Nephron progenitor cell (in vitro differentiated cells): ENCODE data around the gene IQGAP2.

ENCODE experiments used
- DNase-seq: peaks from one replicate; pipeline ENCODE4 v3.0.0; 2021
- H3K27ac Mint-ChIP-seq: 2 replicates; pipeline ENCODE4 v1.8.0; 2021; ENCODE audit warnings: mild to moderate bottlenecking, moderate library complexity, mixed read lengths
- H3K27me3 Mint-ChIP-seq: 2 replicates; pipeline ENCODE4 v1.8.0; 2021; ENCODE audit warnings: mild to moderate bottlenecking, low read depth, mixed read lengths; ENCODE audit not compliant: poor library complexity
- H3K36me3 Mint-ChIP-seq: 2 replicates; pipeline ENCODE4 v1.8.0; 2021; ENCODE audit warnings: low read depth, mixed read lengths
- H3K4me1 Mint-ChIP-seq: 2 replicates; pipeline ENCODE4 v1.8.0; 2021; ENCODE audit warnings: mixed read lengths
- H3K4me3 Mint-ChIP-seq: 2 replicates; pipeline ENCODE4 v1.8.0; 2021; ENCODE audit warnings: mild to moderate bottlenecking, moderate library complexity, mixed read lengths
- H3K9me3 Mint-ChIP-seq: 2 replicates; pipeline ENCODE4 v1.8.0; 2021; ENCODE audit warnings: mild to moderate bottlenecking, moderate library complexity, mixed read lengths
- CTCF ChIP-seq: fragments of 200-600 bp; sonication (generic); IDR thresholded peaks from 2 replicates; pipeline ENCODE4 v1.5.0; 2021; ENCODE audit warnings: antibody characterized with exemption

Gene IQGAP2

DNA sequence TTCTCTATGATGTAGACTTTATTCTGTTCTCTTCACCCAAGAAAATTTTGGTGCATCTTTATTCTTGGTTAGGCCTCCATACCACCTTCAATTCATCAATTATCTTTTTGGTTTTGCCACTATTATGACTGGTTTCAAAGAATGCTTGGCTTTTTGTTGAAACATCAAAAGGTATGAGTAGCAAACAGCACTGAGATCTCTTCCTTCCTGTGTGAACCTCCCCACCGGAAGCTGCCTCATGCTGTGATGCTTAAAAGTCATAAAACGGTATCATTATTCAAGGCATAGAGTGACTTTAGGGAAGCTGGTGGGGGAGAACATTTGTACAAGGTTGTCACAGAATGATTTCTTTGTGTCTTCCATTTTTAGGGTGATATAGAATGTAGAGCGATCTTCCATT, 70.6 kb downstream of the IQGAP2 start:
- Mint-ChIP-seq H3K9me3 (peaks cover 14% of the 10 kb centered on the region), H3K27ac (no peak overlapping the region), H3K4me3 (no peak overlapping the region), H3K4me1 (peaks cover 34% of the 10 kb centered on the region), H3K27me3 (no peaks in the 10 kb centered on the region), H3K36me3 (peaks cover 43% of the 10 kb centered on the region)
- TF ChIP-seq CTCF = no peak
- DNase-seq = no peak

- no peak for TF ChIP-seq CTCF
- Mint-ChIP-seq H3K4me1 (peaks cover 41% of the 10 kb centered on the region), H3K27ac (no peak overlapping the region), H3K36me3 (peaks cover 40% of the 10 kb centered on the region), H3K4me3 (no peak overlapping the region), H3K27me3 (no peaks in the 10 kb centered on the region), H3K9me3 (peaks cover 14% of the 10 kb centered on the region)
- DNase-seq = no peak
Observed at GRCh38 chr5:76474377-76474776, 71.3 kb downstream of the IQGAP2 start.

DNA sequence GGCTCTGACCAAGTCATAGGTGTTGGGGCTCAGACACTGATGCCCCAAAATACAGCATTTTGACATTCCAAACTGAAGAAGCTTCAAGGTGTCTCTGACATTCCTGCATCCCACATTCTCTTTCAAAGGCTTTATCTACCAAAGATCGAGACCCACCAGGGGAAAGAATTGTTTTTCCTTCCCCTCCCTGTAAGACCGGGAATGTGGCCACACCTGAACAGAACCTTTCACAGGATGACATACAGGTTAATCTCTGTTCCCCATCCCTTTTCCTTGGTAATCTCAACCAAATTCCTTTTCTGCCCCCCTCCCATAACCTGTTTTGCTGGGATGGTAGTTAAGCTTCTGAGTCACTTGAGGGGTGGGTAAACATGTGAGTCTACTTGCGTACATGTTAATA, 72.3 kb downstream of the IQGAP2 start:
- H3K36me3 Mint-ChIP-seq = peaks cover 36% of the 10 kb centered on the region
- H3K4me1 Mint-ChIP-seq = peaks cover 51% of the 10 kb centered on the region
- peaks cover 14% of the 10 kb centered on the region for H3K9me3 Mint-ChIP-seq
- no peak for TF ChIP-seq CTCF
- DNase-seq = no peak
- H3K27ac Mint-ChIP-seq = no peak overlapping the region
- H3K27me3 Mint-ChIP-seq = no peaks in the 10 kb centered on the region
- no peak overlapping the region for H3K4me3 Mint-ChIP-seq

GRCh38 chr5:76475936-76476335, 72.9 kb downstream of the IQGAP2 start:
- Mint-ChIP-seq H3K4me1 (peaks cover 55% of the 10 kb centered on the region), H3K36me3 (peaks cover 30% of the 10 kb centered on the region), H3K9me3 (peaks cover 14% of the 10 kb centered on the region), H3K27ac (peak overlapping the region; percentile 68), H3K4me3 (no peak overlapping the region), H3K27me3 (no peaks in the 10 kb centered on the region)
- DNase-seq = no peak
- no peak for TF ChIP-seq CTCF

DNA sequence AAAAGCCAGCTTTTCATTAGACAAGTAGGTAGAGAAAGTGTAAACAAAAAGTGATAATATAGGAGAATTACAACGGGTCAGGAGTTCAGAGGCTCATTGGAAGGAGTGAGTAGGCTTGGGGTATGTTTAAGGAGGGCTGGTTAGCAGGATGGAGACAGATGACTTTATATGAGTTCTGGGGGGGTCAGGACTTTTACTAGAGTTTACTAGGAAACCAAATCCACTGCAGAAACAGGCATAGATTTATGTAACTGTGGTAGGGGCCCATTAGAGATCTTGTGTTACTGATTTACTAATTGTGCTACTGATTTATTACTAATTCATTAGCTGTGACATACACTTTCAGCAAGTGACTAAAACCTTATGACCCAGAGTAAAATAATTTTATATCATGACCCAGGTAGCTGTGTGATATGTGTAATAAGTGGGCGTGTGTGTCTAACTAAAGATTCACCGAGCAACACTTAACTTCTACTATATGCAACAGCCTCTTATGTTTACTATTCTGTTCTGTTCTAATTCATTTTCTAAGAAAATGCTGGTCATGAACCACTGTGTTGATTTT, 73.5 kb downstream of the IQGAP2 start:
- H3K4me1 Mint-ChIP-seq = peaks cover 55% of the 10 kb centered on the region
- H3K27me3 Mint-ChIP-seq = no peaks in the 10 kb centered on the region
- peak overlapping the region; percentile 68 for H3K27ac Mint-ChIP-seq
- H3K9me3 Mint-ChIP-seq = peaks cover 10% of the 10 kb centered on the region
- TF ChIP-seq CTCF = no peak
- no peak overlapping the region for H3K4me3 Mint-ChIP-seq
- peaks cover 24% of the 10 kb centered on the region for H3K36me3 Mint-ChIP-seq
- no peak for DNase-seq

DNA sequence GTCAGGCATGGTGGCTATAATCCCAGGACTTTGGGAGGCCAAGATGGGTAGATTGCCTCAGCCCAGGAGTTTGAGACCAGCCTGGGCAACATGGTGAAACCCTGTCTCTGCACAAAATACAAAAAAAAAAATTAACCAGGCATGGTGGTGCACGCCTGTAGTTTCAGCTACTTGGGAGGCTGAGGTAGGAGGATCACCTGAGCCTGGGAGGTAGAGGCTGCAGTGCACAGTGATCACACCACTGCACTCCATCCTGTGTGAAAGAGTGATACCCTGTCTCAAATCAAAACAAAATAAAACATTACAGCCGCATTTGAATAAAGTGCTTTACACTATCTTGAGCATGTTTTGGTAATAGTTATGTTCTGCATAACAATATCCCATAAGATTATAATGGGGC, 74.0 kb downstream of the IQGAP2 start:
- no peak for DNase-seq
- Mint-ChIP-seq H3K27ac (no peak overlapping the region), H3K27me3 (no peaks in the 10 kb centered on the region), H3K4me3 (no peak overlapping the region), H3K4me1 (peaks cover 54% of the 10 kb centered on the region), H3K9me3 (peaks cover 5% of the 10 kb centered on the region), H3K36me3 (peaks cover 19% of the 10 kb centered on the region)
- no peak for TF ChIP-seq CTCF
